Lower leg skin (tissue), 3 donors: ENCODE measurements around the gene FBXW9.

Experiments used
- CTCF ChIP-seq, 3 donors: fragments of 450-650 bp; IDR thresholded peaks; one replicate each; pipeline ENCODE4 v1.5.1; 2016; ENCODE audit warnings: antibody characterized with exemption in 3 of 3, mild to moderate bottlenecking in 3 of 3, moderate library complexity in 2 of 3
- POLR2A ChIP-seq, 2 donors: fragments of 450-650 bp; IDR thresholded peaks; one replicate each; pipeline ENCODE4 v1.6.1; 2016 to 2017; ENCODE audit warnings: antibody characterized with exemption in 2 of 2, mild to moderate bottlenecking in 1 of 2, moderate library complexity in 1 of 2

DNA sequence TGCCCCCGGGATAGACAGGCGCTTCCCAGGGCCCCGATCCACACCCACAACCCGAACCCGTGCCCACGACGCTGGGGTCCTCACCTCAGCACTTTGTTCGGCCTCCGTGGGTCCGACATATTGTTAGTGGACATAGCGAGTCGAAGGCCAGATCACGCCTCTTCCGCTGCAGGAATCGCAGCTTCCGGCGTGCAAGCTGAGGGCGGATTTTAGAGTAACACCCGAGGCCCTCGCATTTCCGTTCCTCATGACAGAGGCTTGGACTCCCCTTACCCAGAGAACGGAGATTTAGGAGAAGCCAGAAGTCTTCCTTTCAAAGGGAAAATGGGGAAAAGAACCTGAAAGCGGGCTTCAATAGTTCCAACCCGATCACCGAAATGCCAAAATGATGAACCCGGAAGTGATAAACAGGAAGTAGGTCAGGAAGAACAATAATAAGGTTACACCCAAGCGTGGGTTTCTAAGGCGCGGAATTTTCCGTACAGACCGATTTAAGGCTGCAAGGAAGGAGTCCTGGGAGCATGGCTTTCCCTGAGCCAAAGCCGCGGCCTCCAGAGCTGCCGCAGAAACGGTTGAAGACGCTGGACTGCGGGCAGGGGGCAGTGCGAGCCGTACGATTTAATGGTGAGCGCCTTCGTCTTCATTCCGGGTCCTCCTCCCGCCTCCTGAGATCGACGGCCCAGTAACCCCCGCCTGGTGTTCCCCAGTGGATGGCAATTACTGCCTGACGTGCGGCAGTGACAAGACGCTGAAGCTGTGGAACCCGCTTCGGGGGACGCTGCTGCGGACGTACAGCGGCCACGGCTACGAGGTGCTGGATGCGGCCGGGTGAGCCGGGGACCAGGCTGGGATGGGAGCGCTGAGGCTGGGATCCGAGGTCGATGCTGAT lies 26.9 kb downstream of the FBXW9 start:
- no peak for TF ChIP-seq CTCF (IDR thresholded peaks at IDR 0.05)
- TF ChIP-seq POLR2A (IDR thresholded peaks at IDR 0.05), result no peak
